ENCODE measurements around the gene CGRRF1.
A peak's percentile ranks its signal among the peaks of the same experiment; 100 is the strongest.

CGRRF1 gene

DNA sequence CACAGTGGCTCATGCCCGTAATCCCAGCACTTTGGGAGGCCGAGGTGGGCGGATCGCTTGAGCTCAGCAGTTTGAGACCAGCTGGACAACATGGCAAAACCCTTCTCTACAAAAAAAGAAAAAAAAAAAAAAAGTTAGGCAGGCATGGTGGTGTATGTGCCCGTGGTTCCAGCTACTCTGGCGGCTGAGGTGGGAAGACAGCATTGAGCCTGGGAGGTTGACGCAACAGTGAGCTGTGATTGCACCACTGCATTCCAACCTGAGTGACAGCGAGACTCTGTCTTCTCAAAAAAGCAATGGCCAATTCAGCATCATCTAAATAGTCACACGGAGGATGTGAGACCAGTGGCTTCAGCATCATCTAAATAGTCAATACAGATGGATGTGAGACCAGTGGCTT is 46.8 kb downstream of the CGRRF1 start:
- H3K14ac ChIP-seq (ENCODE audit: low read length): no peak overlapping the region
- H3K27me3 ChIP-seq (ENCODE audit: insufficient read depth, low read length): no peaks in the 10 kb centered on the region
- no peak overlapping the region for H3K27ac ChIP-seq (ENCODE audit: low read depth, low read length)
- H3K9me3 ChIP-seq (ENCODE audit: insufficient read depth, low read depth, low read length): no peaks in the 10 kb centered on the region
- H4K8ac ChIP-seq (ENCODE audit: low read depth, low read length): no peak overlapping the region
- H3K4me3 ChIP-seq (ENCODE audit: low read depth, low read length): no peak overlapping the region
- H3K4me2 ChIP-seq (ENCODE audit: low read length): no peak overlapping the region
- no peak overlapping the region for H2AK5ac ChIP-seq (ENCODE audit: low read length)
- no peaks in the 10 kb centered on the region for H3K79me2 ChIP-seq (ENCODE audit: control insufficient read depth, insufficient read depth, low read length, poor library complexity)
- no peak overlapping the region for H2BK120ac ChIP-seq (ENCODE audit: insufficient read depth, low read length, poor library complexity)
- H3K4me1 ChIP-seq (ENCODE audit: control insufficient read depth in 1 of 2, insufficient read depth in 2 of 2, low read length in 2 of 2): no peaks in the 10 kb centered on the region
- H4K91ac ChIP-seq (ENCODE audit: low read depth, low read length): peak overlapping the region; percentile 7
- no CpG with 5 or more reads among the region's 9 CpGs for WGBS (ENCODE audit: extremely low coverage, insufficient coverage, insufficient read length)
- no peak overlapping the region for H3K18ac ChIP-seq (ENCODE audit: low read length)
- DNase-seq: peak; percentile 62 to 79
- H2BK12ac ChIP-seq (ENCODE audit: low read length): no peak overlapping the region
- H3K36me3 ChIP-seq (ENCODE audit: control insufficient read depth in 1 of 2, insufficient read depth in 2 of 2, low read length in 2 of 2): no peaks in the 10 kb centered on the region
- H2AFZ ChIP-seq (ENCODE audit: insufficient read depth, low read length, poor library complexity): no peak overlapping the region
- H3K23ac ChIP-seq (ENCODE audit: low read length): no peak overlapping the region
- H4K12ac ChIP-seq (ENCODE audit: low read depth, low read length): no peak overlapping the region
- H2BK5ac ChIP-seq (ENCODE audit: low read depth, low read length, poor library complexity): no peak overlapping the region
- no peak overlapping the region for H3K4ac ChIP-seq (ENCODE audit: low read depth, low read length)
- H3K79me1 ChIP-seq (ENCODE audit: low read length): peaks cover 2% of the 10 kb centered on the region
- H3K9ac ChIP-seq (ENCODE audit: low read length): no peak overlapping the region

DNA sequence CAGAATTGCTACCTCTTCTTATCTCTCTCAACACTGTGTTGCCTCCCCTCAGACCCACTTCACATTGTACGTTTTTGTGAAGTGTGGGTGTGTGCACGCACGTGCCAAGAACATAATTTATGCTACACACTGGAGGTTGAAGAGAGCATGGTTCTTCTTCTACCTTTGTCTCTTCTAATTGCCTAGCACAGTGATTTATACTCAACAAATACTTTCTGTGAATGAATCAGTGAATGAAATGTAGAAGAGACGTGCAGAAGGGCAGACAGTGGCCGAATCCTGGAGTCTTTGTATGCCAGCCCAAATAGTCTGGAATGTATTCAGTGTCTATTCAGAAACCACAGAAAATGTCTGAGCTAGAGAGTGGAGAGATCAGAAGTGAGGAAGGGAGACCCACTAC is 52.6 kb downstream of the CGRRF1 start:
- no peak overlapping the region for H4K91ac ChIP-seq (ENCODE audit: low read depth, low read length)
- no peaks in the 10 kb centered on the region for H3K4me1 ChIP-seq (ENCODE audit: control insufficient read depth in 1 of 2, insufficient read depth in 2 of 2, low read length in 2 of 2)
- H2BK12ac ChIP-seq (ENCODE audit: low read length): no peak overlapping the region
- H3K9me3 ChIP-seq (ENCODE audit: insufficient read depth, low read depth, low read length): no peaks in the 10 kb centered on the region
- H2AK5ac ChIP-seq (ENCODE audit: low read length): no peak overlapping the region
- no peak for DNase-seq
- no peak overlapping the region for H3K4me2 ChIP-seq (ENCODE audit: low read length)
- H3K27ac ChIP-seq (ENCODE audit: low read depth, low read length): no peak overlapping the region
- H2BK5ac ChIP-seq (ENCODE audit: low read depth, low read length, poor library complexity): no peak overlapping the region
- no peak overlapping the region for H2AFZ ChIP-seq (ENCODE audit: insufficient read depth, low read length, poor library complexity)
- H3K79me2 ChIP-seq (ENCODE audit: control insufficient read depth, insufficient read depth, low read length, poor library complexity): peaks cover 9% of the 10 kb centered on the region
- no peak overlapping the region for H3K4ac ChIP-seq (ENCODE audit: low read depth, low read length)
- H3K36me3 ChIP-seq (ENCODE audit: control insufficient read depth in 1 of 2, insufficient read depth in 2 of 2, low read length in 2 of 2): no peaks in the 10 kb centered on the region
- H3K9ac ChIP-seq (ENCODE audit: low read length): no peak overlapping the region
- H4K12ac ChIP-seq (ENCODE audit: low read depth, low read length): no peak overlapping the region
- H3K23ac ChIP-seq (ENCODE audit: low read length): no peak overlapping the region
- H4K8ac ChIP-seq (ENCODE audit: low read depth, low read length): no peak overlapping the region
- H2BK120ac ChIP-seq (ENCODE audit: insufficient read depth, low read length, poor library complexity): no peak overlapping the region
- peaks cover 15% of the 10 kb centered on the region for H3K79me1 ChIP-seq (ENCODE audit: low read length)
- H3K4me3 ChIP-seq (ENCODE audit: low read depth, low read length): no peak overlapping the region
- no CpG with 5 or more reads among the region's 5 CpGs for WGBS (ENCODE audit: extremely low coverage, insufficient coverage, insufficient read length)
- H3K18ac ChIP-seq (ENCODE audit: low read length): no peak overlapping the region
- no peak overlapping the region for H3K14ac ChIP-seq (ENCODE audit: low read length)
- no peaks in the 10 kb centered on the region for H3K27me3 ChIP-seq (ENCODE audit: insufficient read depth, low read length)

DNA sequence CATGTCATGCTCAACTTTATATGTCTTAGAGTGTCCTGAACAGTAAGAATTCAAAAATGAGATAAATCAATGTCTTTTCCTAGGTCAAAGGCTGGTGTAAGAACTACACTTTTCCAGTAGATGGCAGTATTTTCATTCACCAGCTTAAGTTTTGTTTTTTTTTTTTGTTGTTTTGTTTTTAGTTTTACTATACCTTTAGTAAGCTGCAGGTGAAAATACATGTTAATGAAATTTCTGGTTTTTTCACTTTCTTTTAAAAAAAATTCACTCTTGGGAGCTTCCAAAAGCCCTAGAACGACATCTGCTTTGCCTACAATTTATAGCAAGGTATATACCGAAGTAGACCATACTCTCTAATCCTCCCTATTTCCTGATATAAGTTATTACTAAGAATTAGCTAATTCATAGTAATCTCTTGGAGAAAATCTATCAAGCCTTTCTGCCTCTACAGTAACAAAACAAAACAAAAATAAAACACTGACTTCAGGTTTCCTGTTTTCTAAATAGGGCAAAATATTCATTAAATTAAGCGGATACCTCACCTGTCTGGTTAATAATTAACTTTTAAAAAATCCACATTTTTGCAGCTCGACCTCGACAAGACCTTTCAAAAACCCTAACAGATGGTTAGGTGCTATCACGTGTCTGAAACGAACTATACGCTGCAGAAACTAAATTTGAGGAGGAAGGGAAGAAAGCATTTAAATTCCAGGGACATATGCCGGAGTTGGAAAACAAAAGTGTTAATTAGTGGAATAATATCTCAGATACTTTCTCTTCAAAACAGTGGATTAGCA is 54.6 kb downstream of the CGRRF1 start:
- H2AFZ ChIP-seq (ENCODE audit: insufficient read depth, low read length, poor library complexity): no peak overlapping the region
- peak in 1 of 2 donors; percentile 81 for DNase-seq
- no peak overlapping the region for H4K8ac ChIP-seq (ENCODE audit: low read depth, low read length)
- no peak overlapping the region for H2BK5ac ChIP-seq (ENCODE audit: low read depth, low read length, poor library complexity)
- H3K4me1 ChIP-seq (ENCODE audit: control insufficient read depth in 1 of 2, insufficient read depth in 2 of 2, low read length in 2 of 2): peaks cover 1 to 4% of the 10 kb centered on the region in 2 experiments
- peaks cover 15% of the 10 kb centered on the region for H3K79me2 ChIP-seq (ENCODE audit: control insufficient read depth, insufficient read depth, low read length, poor library complexity)
- no peak overlapping the region for H2BK12ac ChIP-seq (ENCODE audit: low read length)
- no peak overlapping the region for H2AK5ac ChIP-seq (ENCODE audit: low read length)
- H3K18ac ChIP-seq (ENCODE audit: low read length): no peak overlapping the region
- WGBS (ENCODE audit: extremely low coverage, insufficient coverage, insufficient read length): no CpG with 5 or more reads among the region's 9 CpGs
- no peak overlapping the region for H3K23ac ChIP-seq (ENCODE audit: low read length)
- no peak overlapping the region for H4K91ac ChIP-seq (ENCODE audit: low read depth, low read length)
- peak overlapping the region; percentile 75 for H3K4me2 ChIP-seq (ENCODE audit: low read length)
- no peak overlapping the region for H3K4me3 ChIP-seq (ENCODE audit: low read depth, low read length)
- H3K9me3 ChIP-seq (ENCODE audit: insufficient read depth, low read depth, low read length): no peaks in the 10 kb centered on the region
- no peaks in the 10 kb centered on the region for H3K36me3 ChIP-seq (ENCODE audit: control insufficient read depth in 1 of 2, insufficient read depth in 2 of 2, low read length in 2 of 2)
- H3K14ac ChIP-seq (ENCODE audit: low read length): no peak overlapping the region
- no peak overlapping the region for H3K27ac ChIP-seq (ENCODE audit: low read depth, low read length)
- H3K9ac ChIP-seq (ENCODE audit: low read length): peak overlapping the region; percentile 70
- no peak overlapping the region for H3K4ac ChIP-seq (ENCODE audit: low read depth, low read length)
- no peaks in the 10 kb centered on the region for H3K27me3 ChIP-seq (ENCODE audit: insufficient read depth, low read length)
- H3K79me1 ChIP-seq (ENCODE audit: low read length): peaks cover 23% of the 10 kb centered on the region
- no peak overlapping the region for H4K12ac ChIP-seq (ENCODE audit: low read depth, low read length)
- H2BK120ac ChIP-seq (ENCODE audit: insufficient read depth, low read length, poor library complexity): no peak overlapping the region

DNA sequence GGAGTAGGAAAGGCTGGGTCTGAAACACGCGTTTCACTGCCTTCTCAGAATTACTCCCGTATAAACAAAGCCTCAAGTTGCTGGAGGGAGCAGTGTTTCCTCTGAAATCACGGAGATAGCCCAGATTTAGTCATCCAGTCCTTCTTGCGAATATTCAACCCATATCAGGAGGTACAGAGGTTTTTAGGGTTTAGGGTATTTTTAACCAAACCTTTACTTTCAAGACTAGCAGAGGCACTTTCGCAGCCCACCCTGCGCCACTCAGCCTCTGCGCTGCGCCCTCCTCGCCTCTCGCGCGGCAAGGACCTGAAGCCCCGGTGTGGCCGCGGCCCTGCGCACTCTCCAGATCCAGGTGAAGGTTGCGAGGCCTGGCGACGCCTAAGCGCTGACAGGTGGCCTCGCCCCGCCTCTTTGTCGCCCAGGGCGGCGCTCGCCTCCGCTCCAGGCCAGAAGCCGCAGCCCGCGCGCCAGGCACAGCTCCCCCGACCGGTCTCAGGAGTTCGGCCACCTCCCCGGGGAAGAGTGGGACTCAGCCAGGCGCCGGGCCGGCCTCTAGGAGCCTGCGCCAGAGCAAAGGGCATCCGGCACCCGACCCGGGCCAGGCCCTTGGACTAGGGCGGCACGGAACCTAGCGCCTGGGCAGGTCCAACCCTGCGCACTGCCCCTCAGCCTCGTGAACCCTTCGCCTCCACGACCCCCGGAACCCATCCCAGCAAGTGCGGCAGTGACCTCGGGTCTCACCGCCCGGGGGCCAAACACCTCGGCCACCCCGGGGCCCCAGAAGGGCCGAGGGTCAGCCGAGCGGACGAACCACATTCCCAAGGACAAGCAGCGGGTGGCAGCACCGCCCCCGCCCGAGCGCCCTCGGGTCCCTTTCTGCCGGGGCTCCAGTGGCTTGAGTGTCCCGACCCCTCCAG is 55.4 kb downstream of the CGRRF1 start:
- Histone ChIP-seq H3K4ac (ENCODE audit: low read depth, low read length) (peak overlapping the region; percentile 2), H2BK12ac (ENCODE audit: low read length) (no peak overlapping the region), H3K9me3 (ENCODE audit: insufficient read depth, low read depth, low read length) (no peaks in the 10 kb centered on the region), H3K4me2 (ENCODE audit: low read length) (peak overlapping the region; percentile 75), H2BK5ac (ENCODE audit: low read depth, low read length, poor library complexity) (peak overlapping the region; percentile 25), H3K79me1 (ENCODE audit: low read length) (peaks cover 23% of the 10 kb centered on the region), H2AFZ (ENCODE audit: insufficient read depth, low read length, poor library complexity) (peak overlapping the region; percentile 71), H3K4me1 (ENCODE audit: control insufficient read depth in 1 of 2, insufficient read depth in 2 of 2, low read length in 2 of 2) (peaks cover 3 to 9% of the 10 kb centered on the region in 2 experiments), H4K8ac (ENCODE audit: low read depth, low read length) (no peak overlapping the region), H3K4me3 (ENCODE audit: low read depth, low read length) (peak overlapping the region; percentile 97), H4K12ac (ENCODE audit: low read depth, low read length) (no peak overlapping the region), H3K14ac (ENCODE audit: low read length) (peak overlapping the region; percentile 19), H3K9ac (ENCODE audit: low read length) (peak overlapping the region; percentile 86), H2BK120ac (ENCODE audit: insufficient read depth, low read length, poor library complexity) (peak overlapping the region; percentile 33), H2AK5ac (ENCODE audit: low read length) (no peak overlapping the region), H3K18ac (ENCODE audit: low read length) (peak overlapping the region; percentile 13), H3K79me2 (ENCODE audit: control insufficient read depth, insufficient read depth, low read length, poor library complexity) (peaks cover 18% of the 10 kb centered on the region), H3K36me3 (ENCODE audit: control insufficient read depth in 1 of 2, insufficient read depth in 2 of 2, low read length in 2 of 2) (no peaks in the 10 kb centered on the region), H3K23ac (ENCODE audit: low read length) (no peak overlapping the region), H3K27ac (ENCODE audit: low read depth, low read length) (peak overlapping the region; percentile 51), H3K27me3 (ENCODE audit: insufficient read depth, low read length) (no peaks in the 10 kb centered on the region), H4K91ac (ENCODE audit: low read depth, low read length) (peak overlapping the region; percentile 72)
- whole genome bisulfite sequencing (ENCODE audit: extremely low coverage, insufficient coverage, insufficient read length): no CpG with 5 or more reads among the region's 69 CpGs
- DNase-seq: peak; percentile 96
